D721Med (cell line): ENCODE data around the gene NUBP1.

Experiments
- DNase-seq: peaks from one replicate; pipeline ENCODE4 v3.0.0; 2011; ENCODE audit warnings: low spot score; ENCODE audit not compliant: insufficient read length
- FAIRE-seq: peaks from 2 replicates; lab custom pipeline; 2011; peaks lifted over from hg19 to GRCh38; lab: Jason Lieb, UNC
- CTCF ChIP-seq: IDR thresholded peaks from 2 replicates; pipeline ENCODE4 v1.5.1; 2012; ENCODE audit warnings: mild to moderate bottlenecking, control low read depth; ENCODE audit not compliant: insufficient read depth; ENCODE audit errors: missing control alignments

The NUBP1 gene

GRCh38 chr16:10750793-10751192 is 7.2 kb downstream of the NUBP1 start:
- no peak for FAIRE-seq
- no peak for TF ChIP-seq CTCF
- no peak for DNase-seq

GRCh38 chr16:10751291-10751697 is 7.7 kb downstream of the NUBP1 start:
- no peak for TF ChIP-seq CTCF
- no peak for DNase-seq
- FAIRE-seq: no peak

GRCh38 chr16:10752843-10753523 is 9.3 kb downstream of the NUBP1 start:
- no peak for FAIRE-seq
- no peak for TF ChIP-seq CTCF
- no peak for DNase-seq

DNA sequence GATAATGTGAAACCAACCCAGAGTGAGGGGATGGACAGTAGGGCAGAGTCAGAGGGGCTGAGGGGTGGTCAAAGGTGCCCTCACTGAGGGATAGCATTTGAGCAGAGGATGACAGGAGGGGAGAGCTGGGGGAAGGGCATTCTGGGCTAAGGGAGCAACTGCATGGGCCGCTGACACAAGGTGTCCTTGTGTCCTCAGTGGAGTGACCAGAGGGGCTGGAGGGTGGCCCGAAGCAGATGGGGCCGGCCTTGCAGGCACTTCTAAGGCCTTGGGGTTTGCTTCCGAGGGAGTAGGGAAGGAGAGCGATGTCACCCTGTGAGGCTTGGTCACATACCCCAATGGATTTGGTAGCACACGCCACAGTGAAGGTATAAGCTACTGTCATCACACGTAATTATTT is 10.0 kb downstream of the NUBP1 start:
- FAIRE-seq (no peak), DNase-seq (no peak)
- no peak for TF ChIP-seq CTCF

DNA sequence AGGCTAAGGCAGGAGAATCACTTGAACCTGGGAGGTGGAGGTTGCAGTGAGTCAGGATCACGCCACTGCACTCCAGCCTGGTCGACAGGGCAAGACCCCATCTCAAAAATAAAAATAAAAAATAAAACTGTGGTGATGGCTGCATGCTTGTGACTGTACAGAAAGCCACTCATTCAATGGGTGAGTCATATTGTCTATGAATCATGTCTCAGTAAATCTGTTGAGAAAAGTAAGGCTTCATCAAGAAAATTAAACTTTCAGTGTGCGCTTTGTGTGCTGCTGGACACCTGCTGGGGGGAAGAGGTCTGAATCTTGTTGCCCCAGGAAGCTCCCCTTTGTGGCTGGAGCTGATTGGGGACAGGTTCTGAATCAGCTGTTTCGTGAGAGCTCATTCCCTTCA is 11.3 kb downstream of the NUBP1 start:
- no peak for FAIRE-seq
- no peak for TF ChIP-seq CTCF
- no peak for DNase-seq

DNA sequence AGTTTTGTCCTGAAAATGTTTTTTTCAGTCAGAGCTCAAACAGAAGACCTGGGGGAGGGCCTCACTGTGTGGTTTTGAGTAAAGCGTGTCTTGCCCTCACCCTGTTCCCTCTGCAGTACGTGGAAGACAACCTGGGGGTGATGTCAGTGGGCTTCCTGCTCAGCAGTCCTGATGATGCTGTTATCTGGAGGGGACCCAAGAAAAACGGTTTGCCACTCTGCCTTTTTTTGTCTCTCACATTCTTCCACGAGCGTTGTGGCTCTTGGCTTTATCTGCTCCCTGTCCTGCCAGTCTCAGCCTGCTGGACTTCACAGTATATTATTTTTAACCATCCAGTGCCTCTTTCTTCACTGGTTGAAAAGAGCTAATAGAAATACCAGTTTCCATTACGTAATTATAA is 12.9 kb downstream of the NUBP1 start:
- no peak for DNase-seq
- no peak for TF ChIP-seq CTCF
- no peak for FAIRE-seq

DNA sequence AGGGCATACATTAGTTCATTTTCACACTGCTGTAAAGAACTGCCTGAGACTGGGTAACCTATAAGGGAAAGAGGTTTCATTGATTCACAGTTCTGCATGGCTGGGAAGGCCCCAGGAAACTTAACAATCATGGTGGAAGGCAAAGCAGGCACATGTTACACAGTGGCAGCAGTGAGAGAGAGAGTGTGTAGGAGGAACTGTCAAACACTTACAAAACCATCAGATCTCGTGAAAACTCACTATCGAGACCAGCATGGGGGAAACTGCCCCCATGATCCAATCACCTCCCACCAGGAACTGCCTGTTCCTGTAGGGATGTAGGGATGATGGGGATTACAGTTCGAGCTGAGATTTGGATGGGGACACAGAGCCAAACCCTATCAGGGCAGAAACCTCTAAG is 17.2 kb downstream of the NUBP1 start:
- no peak for TF ChIP-seq CTCF
- FAIRE-seq (no peak), DNase-seq (no peak)
